Loucy (cell line): ENCODE results near the gene LAYN.

Source experiments
- H2AFZ ChIP-seq: fragments of 200-600 bp; sonication (generic); 2 replicates; pipeline ENCODE4 v1.6.0; 2016; ENCODE audit warnings: antibody characterized with exemption, mild to moderate bottlenecking, low read length, moderate library complexity
- H3F3A ChIP-seq: fragments of 200-600 bp; 2 replicates; pipeline ENCODE4 v1.6.0; 2016; ENCODE audit warnings: antibody characterized with exemption, low read depth, mild to moderate bottlenecking
- H3K27me3 ChIP-seq: fragments of 200-600 bp; sonication (generic); 2 replicates; pipeline ENCODE4 v1.6.1; 2014; ENCODE audit warnings: low read length, mild to moderate bottlenecking; ENCODE audit not compliant: insufficient read depth, poor library complexity, severe bottlenecking
- H3K36me3 ChIP-seq: fragments of 200-600 bp; sonication (generic); 2 replicates; pipeline ENCODE4 v1.6.1; 2016; ENCODE audit warnings: low read length; ENCODE audit not compliant: insufficient read depth
- H3K4me1 ChIP-seq: fragments of 200-600 bp; sonication (generic); 2 replicates; pipeline ENCODE4 v1.5.1; 2014; ENCODE audit warnings: low read length, mild to moderate bottlenecking; ENCODE audit not compliant: insufficient read depth, poor library complexity, severe bottlenecking
- H3K4me2 ChIP-seq: fragments of 200-600 bp; sonication (generic); 2 replicates; pipeline ENCODE4 v1.6.0; 2014; ENCODE audit warnings: antibody characterized with exemption, low read length, low read depth, mild to moderate bottlenecking; ENCODE audit not compliant: poor library complexity, severe bottlenecking
- H3K4me3 ChIP-seq: fragments of 200-600 bp; sonication (generic); 2 replicates; pipeline ENCODE4 v1.5.1; 2014; ENCODE audit warnings: low read length, mild to moderate bottlenecking, mixed read lengths; ENCODE audit not compliant: poor library complexity, severe bottlenecking
- H3K79me2 ChIP-seq: fragments of 200-600 bp; sonication (generic); 2 replicates; pipeline ENCODE4 v1.6.1; 2014; ENCODE audit warnings: low read length; ENCODE audit not compliant: insufficient read depth
- H3K9ac ChIP-seq: fragments of 200-600 bp; sonication (generic); 2 replicates; pipeline ENCODE4 v1.6.0; 2014; ENCODE audit warnings: mild to moderate bottlenecking, low read depth, low read length, moderate library complexity; ENCODE audit not compliant: poor library complexity, severe bottlenecking
- H3K9me2 ChIP-seq: fragments of 200-600 bp; sonication (generic); replicated peaks from 2 replicates; pipeline ENCODE4 v1.6.1; 2016; ENCODE audit warnings: low read depth, low read length, mixed read lengths
- H3K9me3 ChIP-seq: fragments of 200-600 bp; sonication (generic); 2 replicates; pipeline ENCODE4 v1.6.1; 2014; ENCODE audit warnings: mild to moderate bottlenecking, antibody characterized with exemption, low read length, low read depth; ENCODE audit not compliant: insufficient read depth
- H4K20me1 ChIP-seq: fragments of 200-600 bp; sonication (generic); 2 replicates; pipeline ENCODE4 v1.6.0; 2014; ENCODE audit warnings: antibody characterized with exemption, low read length, mild to moderate bottlenecking; ENCODE audit not compliant: insufficient read depth, poor library complexity, severe bottlenecking
- CTCF ChIP-seq: fragments of 200-600 bp; sonication (generic); conservative IDR thresholded peaks from 2 replicates; pipeline ENCODE4 v1.5.1; 2014; ENCODE audit warnings: mild to moderate bottlenecking, antibody characterized with exemption, low read length
- EZH2phosphoT487 ChIP-seq: fragments of 200-600 bp; IDR thresholded peaks from 2 replicates; pipeline ENCODE4 v1.6.1; 2018; ENCODE audit warnings: antibody characterized with exemption, mild to moderate bottlenecking, moderate library complexity, borderline replicate concordance

LAYN gene

GRCh38 chr11:111577821-111578220, 37.3 kb downstream of the LAYN start:
- no peak overlapping the region for H3K4me3 ChIP-seq
- H3K27me3 ChIP-seq: no peaks in the 10 kb centered on the region
- no peak overlapping the region for H3K4me2 ChIP-seq
- no peaks in the 10 kb centered on the region for H3F3A ChIP-seq
- H3K36me3 ChIP-seq: no peaks in the 10 kb centered on the region
- no peak overlapping the region for H2AFZ ChIP-seq
- H4K20me1 ChIP-seq: no peaks in the 10 kb centered on the region
- no peaks in the 10 kb centered on the region for H3K9me2 ChIP-seq
- TF ChIP-seq CTCF: no peak
- TF ChIP-seq EZH2phosphoT487: no peak
- H3K4me1 ChIP-seq: peaks cover 53% of the 10 kb centered on the region
- H3K79me2 ChIP-seq: no peaks in the 10 kb centered on the region
- H3K9ac ChIP-seq: no peak overlapping the region
- no peaks in the 10 kb centered on the region for H3K9me3 ChIP-seq

- H3K79me2 ChIP-seq: no peaks in the 10 kb centered on the region
- H3K9me3 ChIP-seq: no peaks in the 10 kb centered on the region
- H3K36me3 ChIP-seq: no peaks in the 10 kb centered on the region
- H4K20me1 ChIP-seq: no peaks in the 10 kb centered on the region
- peak overlapping the region; percentile 35 for H3K4me2 ChIP-seq
- H2AFZ ChIP-seq: peak overlapping the region; percentile 50; the same call in 1 of the 2 replicates
- peak overlapping the region; percentile 4 for H3K9ac ChIP-seq
- no peaks in the 10 kb centered on the region for H3K27me3 ChIP-seq
- no peak overlapping the region for H3K4me3 ChIP-seq
- 0 out of 2 replicates have a peak, but pooled peaks cover 2% of the 10 kb centered on the region for H3F3A ChIP-seq
- H3K4me1 ChIP-seq: peaks cover 43% of the 10 kb centered on the region
- no peak for TF ChIP-seq CTCF
- no peak for TF ChIP-seq EZH2phosphoT487
- no peaks in the 10 kb centered on the region for H3K9me2 ChIP-seq
These were observed 40.8 kb downstream of the LAYN start for GRCh38 chr11:111581341-111581740.

- no peaks in the 10 kb centered on the region for H3K27me3 ChIP-seq
- no peak overlapping the region for H3K4me3 ChIP-seq
- H3K79me2 ChIP-seq: no peaks in the 10 kb centered on the region
- H3K9me3 ChIP-seq: no peaks in the 10 kb centered on the region
- 0 out of 2 replicates have a peak, but pooled peaks cover 2% of the 10 kb centered on the region for H3F3A ChIP-seq
- TF ChIP-seq CTCF (no peak), EZH2phosphoT487 (no peak)
- H2AFZ ChIP-seq: peak overlapping the region; percentile 58
- no peaks in the 10 kb centered on the region for H4K20me1 ChIP-seq
- H3K4me1 ChIP-seq: peaks cover 43% of the 10 kb centered on the region
- peak overlapping the region; percentile 35 for H3K4me2 ChIP-seq
- peak overlapping the region; percentile 4 for H3K9ac ChIP-seq
- H3K9me2 ChIP-seq: no peaks in the 10 kb centered on the region
- no peaks in the 10 kb centered on the region for H3K36me3 ChIP-seq
These were observed 41.6 kb downstream of the LAYN start for GRCh38 chr11:111582163-111582562.
